ENCODE measurements around the gene MCC.

DNA sequence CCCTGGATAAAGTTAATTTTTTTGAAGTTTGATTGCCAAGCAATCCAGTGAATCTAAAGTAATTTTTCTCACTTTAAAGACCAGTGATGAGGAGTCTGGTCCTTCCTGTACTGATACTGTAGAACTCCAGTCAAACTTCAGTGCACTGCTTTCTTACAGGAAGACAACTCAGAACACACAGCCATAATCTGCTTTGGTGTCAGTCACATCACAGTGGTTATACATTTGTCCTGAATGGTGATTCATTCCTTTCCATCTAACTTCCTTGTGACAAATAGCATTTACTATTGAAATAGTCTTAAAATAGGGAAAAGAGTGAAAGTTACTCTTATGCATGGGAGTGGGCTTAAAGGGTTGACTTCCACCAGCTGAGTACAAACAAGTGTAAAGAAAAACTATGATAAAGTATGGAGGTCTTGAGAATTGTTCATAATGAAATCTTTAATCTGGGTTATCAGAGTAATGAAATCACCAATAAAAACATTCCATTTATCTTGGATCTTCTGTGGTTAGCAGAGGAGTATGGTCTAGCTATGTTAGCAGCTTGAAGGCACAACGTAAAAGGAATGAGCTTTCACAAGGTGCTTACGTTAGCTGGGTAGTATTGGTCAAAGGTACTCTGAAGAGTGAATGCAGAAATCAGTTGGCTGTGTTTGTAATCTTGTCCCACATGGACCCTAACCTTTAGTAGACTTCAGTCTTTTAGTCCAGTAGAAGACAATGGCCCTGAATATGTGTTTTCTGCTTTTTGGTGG lies 470.2 kb downstream of the MCC start:
- TF ChIP-seq, protein P1, sequence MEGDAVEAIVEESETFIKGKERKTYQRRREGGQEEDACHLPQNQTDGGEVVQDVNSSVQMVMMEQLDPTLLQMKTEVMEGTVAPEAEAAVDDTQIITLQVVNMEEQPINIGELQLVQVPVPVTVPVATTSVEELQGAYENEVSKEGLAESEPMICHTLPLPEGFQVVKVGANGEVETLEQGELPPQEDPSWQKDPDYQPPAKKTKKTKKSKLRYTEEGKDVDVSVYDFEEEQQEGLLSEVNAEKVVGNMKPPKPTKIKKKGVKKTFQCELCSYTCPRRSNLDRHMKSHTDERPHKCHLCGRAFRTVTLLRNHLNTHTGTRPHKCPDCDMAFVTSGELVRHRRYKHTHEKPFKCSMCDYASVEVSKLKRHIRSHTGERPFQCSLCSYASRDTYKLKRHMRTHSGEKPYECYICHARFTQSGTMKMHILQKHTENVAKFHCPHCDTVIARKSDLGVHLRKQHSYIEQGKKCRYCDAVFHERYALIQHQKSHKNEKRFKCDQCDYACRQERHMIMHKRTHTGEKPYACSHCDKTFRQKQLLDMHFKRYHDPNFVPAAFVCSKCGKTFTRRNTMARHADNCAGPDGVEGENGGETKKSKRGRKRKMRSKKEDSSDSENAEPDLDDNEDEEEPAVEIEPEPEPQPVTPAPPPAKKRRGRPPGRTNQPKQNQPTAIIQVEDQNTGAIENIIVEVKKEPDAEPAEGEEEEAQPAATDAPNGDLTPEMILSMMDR (IDR thresholded peaks at IDR 0.05), result no peak
- TF ChIP-seq EZH2 (IDR thresholded peaks at IDR 0.05) (no peak), EZH2phosphoT487 (IDR thresholded peaks at IDR 0.05) (no peak)
